OCI-LY1 (cell line): ENCODE results near the gene EIF2A.

Experiments used
- H2AFZ ChIP-seq: fragments of 200-600 bp; sonication (generic), shearing (Covaris generic); 2 replicates; pipeline ENCODE4 v1.6.0; 2014; ENCODE audit warnings: antibody characterized with exemption, mild to moderate bottlenecking, low read length
- H3F3A ChIP-seq: fragments of 200-600 bp; sonication (generic), shearing (Covaris generic); 2 replicates; pipeline ENCODE4 v1.6.0; 2014; ENCODE audit warnings: mild to moderate bottlenecking, antibody characterized with exemption, low read length, moderate library complexity; ENCODE audit not compliant: insufficient read depth
- H3K27ac ChIP-seq: fragments of 200-600 bp; sonication (generic); 2 replicates; pipeline ENCODE4 v1.5.1; 2014; ENCODE audit warnings: low read length, mixed run types, mild to moderate bottlenecking, low read depth; ENCODE audit not compliant: poor library complexity, severe bottlenecking
- H3K27me3 ChIP-seq: fragments of 200-600 bp; sonication (generic); 2 replicates; pipeline ENCODE4 v1.6.0; 2014; ENCODE audit warnings: antibody characterized with exemption, mild to moderate bottlenecking, low read length, moderate library complexity; ENCODE audit not compliant: insufficient read depth
- H3K36me3 ChIP-seq: fragments of 200-600 bp; sonication (generic); 2 replicates; pipeline ENCODE4 v1.6.1; 2014; ENCODE audit warnings: mild to moderate bottlenecking, antibody characterized with exemption, low read length, moderate library complexity, mixed read lengths; ENCODE audit not compliant: insufficient read depth
- H3K4me1 ChIP-seq: fragments of 200-600 bp; sonication (generic); 2 replicates; pipeline ENCODE4 v1.5.1; 2014; ENCODE audit warnings: mild to moderate bottlenecking, low read length, moderate library complexity; ENCODE audit not compliant: insufficient read depth, severe bottlenecking
- H3K4me2 ChIP-seq: fragments of 200-600 bp; sonication (generic), shearing (Covaris generic); 2 replicates; pipeline ENCODE4 v1.6.1; 2014; ENCODE audit warnings: low read length
- H3K4me3 ChIP-seq: fragments of 200-600 bp; sonication (generic); 2 replicates; pipeline ENCODE4 v1.5.1; 2014; ENCODE audit warnings: low read length, low read depth, mild to moderate bottlenecking, mixed read lengths; ENCODE audit not compliant: poor library complexity, severe bottlenecking
- H3K79me2 ChIP-seq: fragments of 200-600 bp; shearing (Covaris generic); 2 replicates; pipeline ENCODE4 v1.6.1; 2016; ENCODE audit warnings: mixed run types, low read length, mixed read lengths; ENCODE audit not compliant: insufficient read depth
- H3K9ac ChIP-seq: fragments of 200-600 bp; sonication (generic), shearing (Covaris generic); 2 replicates; pipeline ENCODE4 v1.6.1; 2014; ENCODE audit warnings: mild to moderate bottlenecking, low read length, mixed read lengths
- H3K9me2 ChIP-seq: fragments of 200-600 bp; sonication (generic), shearing (Covaris generic); 2 replicates; pipeline ENCODE4 v1.6.1; 2014; ENCODE audit warnings: low read depth, mild to moderate bottlenecking, low read length, mixed read lengths
- H3K9me3 ChIP-seq: fragments of 200-600 bp; shearing (Covaris generic); 2 replicates; pipeline ENCODE4 v1.6.1; 2014; ENCODE audit warnings: low read length, mixed read lengths
- H4K20me1 ChIP-seq: fragments of 200-600 bp; sonication (generic), shearing (Covaris generic); 2 replicates; pipeline ENCODE4 v1.6.0; 2016; ENCODE audit warnings: mild to moderate bottlenecking, low read length; ENCODE audit not compliant: insufficient read depth
- CTCF ChIP-seq: fragments of 200-600 bp; sonication (generic), shearing (Covaris generic); IDR thresholded peaks from 2 replicates; pipeline ENCODE4 v1.5.1; 2017; ENCODE audit warnings: mild to moderate bottlenecking, antibody characterized with exemption, low read length, moderate library complexity, mixed read lengths
- EZH2 ChIP-seq: fragments of 200-600 bp; sonication (generic), shearing (Covaris generic); IDR thresholded peaks from 2 replicates; pipeline ENCODE4 v1.8.0; 2017; ENCODE audit warnings: borderline replicate concordance, mixed run types, mild to moderate bottlenecking, antibody characterized with exemption, low read length, moderate library complexity, mixed read lengths

EIF2A gene

DNA sequence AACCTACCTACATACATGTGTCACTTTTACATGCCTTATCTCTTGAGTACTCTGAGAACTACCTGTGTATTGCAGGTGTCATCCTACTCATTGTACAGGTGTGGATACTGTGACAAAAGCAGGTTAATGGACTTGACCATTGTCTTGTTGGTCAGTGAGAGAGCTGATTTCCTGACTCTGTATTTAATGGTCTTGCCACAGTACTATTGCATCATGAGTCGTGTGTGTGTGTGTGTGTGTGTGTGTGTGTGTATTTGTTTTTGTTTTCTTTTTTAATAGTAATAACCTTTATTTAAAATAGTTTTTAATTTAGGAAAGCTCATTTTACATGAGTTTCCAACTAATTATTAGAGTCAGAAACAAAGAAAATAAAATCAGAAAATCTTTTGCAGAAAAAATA, 64.2 kb downstream of the EIF2A start:
- no peak overlapping the region for H3K27ac ChIP-seq
- H3K79me2 ChIP-seq, result peaks cover 89% of the 10 kb centered on the region
- no peak overlapping the region for H2AFZ ChIP-seq
- H3K4me2 ChIP-seq, result no peak overlapping the region
- H3K27me3 ChIP-seq, result no peaks in the 10 kb centered on the region
- no peak overlapping the region for H3K9ac ChIP-seq
- no peaks in the 10 kb centered on the region for H4K20me1 ChIP-seq
- peaks cover 46% of the 10 kb centered on the region for H3K4me1 ChIP-seq
- H3F3A ChIP-seq, result no peaks in the 10 kb centered on the region
- no peak overlapping the region for H3K4me3 ChIP-seq
- H3K9me3 ChIP-seq, result peaks cover 4% of the 10 kb centered on the region
- peaks cover 82% of the 10 kb centered on the region for H3K36me3 ChIP-seq
- TF ChIP-seq EZH2 (no peak), CTCF (no peak)
- no peaks in the 10 kb centered on the region for H3K9me2 ChIP-seq

DNA sequence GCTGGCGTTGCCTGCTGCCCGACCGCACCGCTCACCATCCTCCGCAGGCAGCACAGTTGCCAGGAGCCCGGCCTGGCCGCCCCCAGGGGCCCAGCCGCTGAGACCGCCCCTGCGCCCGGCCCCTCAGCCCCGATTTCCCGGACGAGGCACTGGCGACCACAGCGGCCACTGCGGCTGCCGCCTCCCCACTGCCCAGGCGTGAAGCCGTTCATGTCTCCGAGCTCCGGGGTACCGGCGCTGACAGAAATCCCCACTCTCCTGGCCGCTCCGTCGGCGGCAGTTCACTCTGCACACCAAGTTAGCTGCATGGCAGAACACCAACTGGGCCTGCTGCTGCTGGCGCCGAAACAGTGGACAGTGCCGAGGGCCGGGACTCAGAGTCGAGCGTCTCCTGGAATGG, 65.1 kb downstream of the EIF2A start:
- no peak overlapping the region for H3K4me3 ChIP-seq
- TF ChIP-seq CTCF, result no peak
- no peaks in the 10 kb centered on the region for H4K20me1 ChIP-seq
- no peak overlapping the region for H3K9ac ChIP-seq
- H3K27ac ChIP-seq, result no peak overlapping the region
- peaks cover 76% of the 10 kb centered on the region for H3K36me3 ChIP-seq
- no peak overlapping the region for H3K4me2 ChIP-seq
- no peak overlapping the region for H2AFZ ChIP-seq
- peaks cover 4% of the 10 kb centered on the region for H3K9me3 ChIP-seq
- H3K4me1 ChIP-seq, result peaks cover 37% of the 10 kb centered on the region
- H3K9me2 ChIP-seq, result no peaks in the 10 kb centered on the region
- no peaks in the 10 kb centered on the region for H3K27me3 ChIP-seq
- H3F3A ChIP-seq, result no peaks in the 10 kb centered on the region
- H3K79me2 ChIP-seq, result peaks cover 83% of the 10 kb centered on the region

- H3K4me3 ChIP-seq, result no peak overlapping the region
- peaks cover 83% of the 10 kb centered on the region for H3K79me2 ChIP-seq
- no peak overlapping the region for H3K9ac ChIP-seq
- no peaks in the 10 kb centered on the region for H3F3A ChIP-seq
- H3K27ac ChIP-seq, result no peak overlapping the region
- H3K27me3 ChIP-seq, result no peaks in the 10 kb centered on the region
- no peak overlapping the region for H2AFZ ChIP-seq
- H3K9me2 ChIP-seq, result no peaks in the 10 kb centered on the region
- peaks cover 29% of the 10 kb centered on the region for H3K4me1 ChIP-seq
- H3K9me3 ChIP-seq, result peaks cover 4% of the 10 kb centered on the region
- peaks cover 76% of the 10 kb centered on the region for H3K36me3 ChIP-seq
- no peak for TF ChIP-seq CTCF
- TF ChIP-seq EZH2, result no peak
- H3K4me2 ChIP-seq, result no peak overlapping the region
- H4K20me1 ChIP-seq, result no peaks in the 10 kb centered on the region
Observed at GRCh38 chr3:150612494-150612893, 65.9 kb downstream of the EIF2A start.
